ENCODE measurements around the gene FMO4.
"Not testable (repeated sequence)": the region's sequence is repeated elsewhere in the genome, so short reads cannot be mapped to it uniquely, and the experiment has no call there.

The FMO4 gene

DNA sequence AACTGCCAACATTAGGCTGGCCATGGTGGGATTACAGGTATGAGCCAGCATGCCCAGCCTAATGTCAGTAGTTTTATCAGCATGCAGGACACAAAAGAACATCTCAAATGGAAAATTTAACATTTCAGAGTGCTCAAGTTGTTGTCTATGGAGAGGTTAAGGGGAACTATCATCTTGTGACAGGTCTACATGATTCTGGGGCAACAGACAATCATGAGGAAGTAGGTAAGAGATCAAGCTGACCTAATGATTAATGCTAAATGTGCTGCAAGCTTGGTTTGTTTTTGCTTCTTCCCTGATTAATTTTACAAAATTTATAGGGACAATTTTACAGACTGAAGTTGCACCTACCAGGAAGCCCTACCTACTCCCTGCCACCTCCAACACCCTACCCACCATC lies 36.6 kb downstream of the FMO4 start:
- CTCF ChIA-PET = interaction anchor here (0.9 kb wide), 1 partner anchor 105 kb away, joined by 3 read pairs; no protein-coding TSS in a partner anchor
- Mint-ChIP-seq H3K36me3 (no peaks in the 10 kb centered on the region), H3K27me3 (no peaks in the 10 kb centered on the region), H3K9me3 (no peaks in the 10 kb centered on the region), H3K4me3 (no peak overlapping the region), H3K27ac (no peak overlapping the region), H3K4me1 (no peaks in the 10 kb centered on the region)
- no peak for DNase-seq

DNA sequence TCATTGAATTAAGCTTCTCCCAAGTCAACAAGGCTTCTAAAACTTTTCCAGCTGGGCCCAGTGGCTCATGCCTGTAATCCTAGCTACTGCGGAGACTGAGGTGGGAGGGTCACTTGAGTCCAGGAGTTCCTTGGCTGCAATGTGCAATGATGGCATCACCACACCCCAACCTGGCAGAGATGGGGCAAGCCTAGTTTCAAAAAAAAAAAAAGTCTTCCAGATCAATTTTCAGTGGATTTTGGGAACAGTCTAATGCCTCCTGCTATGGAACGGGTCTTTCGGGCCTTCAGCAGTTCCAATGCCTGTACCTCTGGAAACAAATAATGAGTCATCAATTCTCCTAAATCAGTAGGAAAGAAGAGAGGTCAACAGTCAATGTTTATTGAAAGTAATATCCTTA lies 38.0 kb downstream of the FMO4 start:
- Mint-ChIP-seq H3K9me3 (no peaks in the 10 kb centered on the region), H3K4me3 (no peak overlapping the region), H3K27ac (no peak overlapping the region), H3K4me1 (no peaks in the 10 kb centered on the region), H3K36me3 (no peaks in the 10 kb centered on the region), H3K27me3 (no peaks in the 10 kb centered on the region)
- CTCF ChIA-PET = no interaction called here
- no peak for DNase-seq

DNA sequence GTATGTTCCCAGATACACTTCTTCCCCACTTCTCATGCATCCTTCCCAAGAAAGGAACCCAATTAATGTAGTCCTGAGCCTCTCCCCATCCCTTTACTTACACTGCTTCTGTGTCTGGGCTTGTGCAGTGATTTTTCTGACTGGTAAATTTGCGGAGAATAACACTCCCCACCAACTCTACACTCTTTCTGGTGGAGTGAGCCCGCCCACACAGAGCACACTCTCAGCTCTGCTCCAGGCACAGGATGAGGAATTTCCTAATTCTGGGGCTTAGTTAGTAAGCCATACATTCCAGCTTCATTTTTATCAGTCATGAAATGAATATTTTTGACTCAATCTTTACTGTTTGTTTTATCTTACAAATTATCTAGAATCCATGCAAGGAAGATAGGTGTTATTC lies 38.6 kb downstream of the FMO4 start:
- CTCF ChIA-PET = no interaction called here
- Mint-ChIP-seq H3K4me3 (no peak overlapping the region), H3K36me3 (no peaks in the 10 kb centered on the region), H3K27ac (no peak overlapping the region), H3K27me3 (no peaks in the 10 kb centered on the region), H3K4me1 (no peaks in the 10 kb centered on the region), H3K9me3 (no peaks in the 10 kb centered on the region)
- no peak for DNase-seq

DNA sequence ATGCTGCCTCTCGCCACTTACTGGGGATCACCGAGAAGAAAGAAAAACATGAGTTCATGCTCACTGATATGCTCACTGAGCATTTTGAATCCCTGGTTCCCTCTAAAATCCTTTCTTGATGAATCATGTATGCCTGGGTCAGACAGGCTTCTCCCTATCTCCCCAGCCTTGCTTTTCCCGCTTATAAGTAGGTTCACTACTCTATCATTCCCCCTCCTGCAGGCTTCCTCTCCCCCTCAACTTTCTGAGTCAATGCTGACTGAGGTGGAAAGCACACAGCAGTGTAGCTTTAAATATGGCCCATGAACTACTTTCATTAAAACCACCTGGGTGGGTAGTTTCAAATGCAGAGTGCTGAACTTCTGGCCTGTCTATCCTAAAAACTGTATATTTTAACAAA lies 41.7 kb downstream of the FMO4 start:
- H3K4me1 Mint-ChIP-seq = no peaks in the 10 kb centered on the region
- no peaks in the 10 kb centered on the region for H3K36me3 Mint-ChIP-seq
- no peak overlapping the region for H3K4me3 Mint-ChIP-seq
- no peaks in the 10 kb centered on the region for H3K27me3 Mint-ChIP-seq
- CTCF ChIA-PET = no interaction called here
- H3K27ac Mint-ChIP-seq = no peak overlapping the region
- DNase-seq = no peak
- no peaks in the 10 kb centered on the region for H3K9me3 Mint-ChIP-seq

DNA sequence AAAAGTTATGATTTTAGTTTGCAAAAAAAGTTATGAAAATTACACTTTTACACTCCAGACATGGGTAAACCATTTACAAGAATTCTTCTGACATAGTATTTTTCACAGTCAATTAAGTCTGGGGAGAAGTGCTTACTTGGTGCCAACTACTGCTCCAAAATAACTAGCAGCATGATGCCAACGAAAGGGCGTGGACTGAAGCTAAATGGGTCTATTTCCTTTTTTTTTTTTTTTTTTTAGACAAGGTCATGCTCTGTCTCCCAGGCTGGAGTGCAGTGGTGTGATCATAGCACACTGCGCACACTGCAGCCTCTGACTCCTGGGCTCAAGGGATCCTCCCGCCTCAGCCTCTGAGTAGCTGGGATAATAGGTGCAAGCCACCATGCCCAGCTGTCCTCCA lies 43.2 kb downstream of the FMO4 start:
- H3K4me3 Mint-ChIP-seq = no peak overlapping the region
- no peak overlapping the region for H3K27ac Mint-ChIP-seq
- H3K9me3 Mint-ChIP-seq = no peaks in the 10 kb centered on the region
- H3K36me3 Mint-ChIP-seq = no peaks in the 10 kb centered on the region
- H3K27me3 Mint-ChIP-seq = no peaks in the 10 kb centered on the region
- DNase-seq = no peak
- H3K4me1 Mint-ChIP-seq = no peaks in the 10 kb centered on the region
- CTCF ChIA-PET = no interaction called here

DNA sequence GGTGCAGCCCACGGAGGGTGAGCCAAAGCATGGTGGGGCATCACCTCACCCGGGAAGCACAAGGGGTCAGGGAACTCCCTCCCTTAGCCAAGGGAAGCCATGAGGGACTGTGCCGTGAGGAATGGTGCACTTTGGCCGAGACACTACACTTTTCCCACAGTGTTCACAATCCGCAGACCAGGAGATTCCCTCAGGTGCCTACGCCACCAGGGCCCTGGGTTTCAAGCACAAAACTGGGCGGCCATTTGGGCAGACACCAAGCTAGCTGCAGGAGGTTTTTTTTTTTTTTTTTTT lies 45.3 kb downstream of the FMO4 start:
- H3K9me3 Mint-ChIP-seq, H3K4me1 Mint-ChIP-seq, H3K36me3 Mint-ChIP-seq, CTCF ChIA-PET, H3K4me3 Mint-ChIP-seq, DNase-seq, H3K27ac Mint-ChIP-seq, H3K27me3 Mint-ChIP-seq: not testable (repeated sequence)

DNA sequence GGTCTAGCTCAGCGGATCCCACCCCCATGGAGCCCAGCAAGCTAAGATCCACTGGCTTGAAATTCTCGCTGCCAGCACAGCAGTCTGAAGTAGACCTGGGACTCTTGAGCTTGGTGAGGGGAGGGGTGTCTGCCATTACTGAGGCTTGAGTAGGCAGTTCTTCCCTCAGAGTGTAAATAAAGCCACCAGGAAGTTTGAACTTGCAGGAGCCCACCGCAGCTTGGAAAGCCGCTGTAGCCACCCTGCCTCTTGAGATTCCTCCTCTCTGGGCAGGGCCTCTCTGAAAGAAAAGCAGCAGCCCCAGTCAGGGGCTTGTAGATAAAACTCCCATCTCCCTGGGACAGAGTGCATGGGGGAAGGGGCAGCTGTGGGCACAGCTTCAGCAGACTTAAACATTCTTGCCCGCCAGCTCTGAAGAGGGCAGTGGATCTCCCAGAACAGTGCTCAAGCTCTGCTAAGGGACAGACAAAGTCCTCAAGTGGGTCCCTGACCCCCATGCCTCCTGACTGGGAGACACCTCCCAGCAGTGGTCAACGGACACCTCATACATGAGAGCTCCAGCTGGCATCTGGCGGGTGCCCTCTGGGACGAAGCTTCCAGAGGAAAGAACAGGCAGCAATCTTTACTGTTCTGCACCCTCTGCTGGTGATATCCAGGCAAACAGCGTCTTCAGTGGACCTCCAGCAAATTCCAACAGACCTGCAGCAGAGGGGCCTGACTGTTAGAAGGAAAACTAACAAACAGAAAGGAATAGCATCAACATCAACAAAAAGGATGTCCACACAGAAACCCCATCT lies 45.9 kb downstream of the FMO4 start:
- H3K4me3 Mint-ChIP-seq, H3K9me3 Mint-ChIP-seq, H3K4me1 Mint-ChIP-seq, DNase-seq, H3K27ac Mint-ChIP-seq, CTCF ChIA-PET, H3K36me3 Mint-ChIP-seq, H3K27me3 Mint-ChIP-seq: not testable (repeated sequence)

DNA sequence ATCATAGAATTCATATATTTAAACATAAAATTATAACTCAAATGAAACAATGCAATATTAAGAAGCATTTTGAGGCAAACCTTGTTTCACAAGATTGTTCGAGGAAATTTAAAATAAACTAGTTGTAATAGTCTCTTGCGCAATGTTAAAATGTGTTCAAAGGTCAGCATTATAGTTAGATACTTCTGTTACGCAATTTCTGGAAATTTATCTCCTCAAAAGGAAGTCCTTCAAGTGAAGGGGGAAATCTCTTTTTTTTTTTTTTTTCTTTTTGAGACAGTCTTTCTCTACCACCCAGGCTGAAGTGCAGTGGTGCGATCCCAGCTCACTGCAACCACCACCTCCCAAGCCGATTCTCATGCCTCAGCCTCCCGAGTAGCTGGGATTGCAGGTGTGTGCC lies 52.1 kb downstream of the FMO4 start:
- CTCF ChIA-PET = no interaction called here
- Mint-ChIP-seq H3K9me3 (peaks cover 3% of the 10 kb centered on the region), H3K27ac (no peak overlapping the region), H3K4me3 (no peak overlapping the region), H3K27me3 (peaks cover 8% of the 10 kb centered on the region), H3K36me3 (no peaks in the 10 kb centered on the region), H3K4me1 (no peaks in the 10 kb centered on the region)
- no peak for DNase-seq

DNA sequence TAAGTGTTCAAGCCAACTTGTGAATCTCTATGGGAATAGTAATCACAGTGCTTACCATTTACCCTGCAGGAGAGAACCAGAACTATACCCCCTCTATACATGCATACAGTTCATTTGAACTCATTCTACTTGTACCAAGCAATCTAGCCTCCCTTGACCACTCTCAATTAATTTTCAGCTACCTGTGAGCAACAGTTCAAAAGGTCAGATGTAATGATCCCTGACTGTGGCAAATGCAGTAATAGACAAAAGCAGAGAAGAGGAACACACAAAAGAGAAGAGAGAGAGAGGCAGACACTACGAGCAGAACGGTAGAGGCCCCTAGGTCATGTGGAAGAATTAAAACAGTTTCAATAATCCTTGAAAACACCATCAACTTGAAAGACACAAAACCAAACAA lies 52.8 kb downstream of the FMO4 start:
- H3K27ac Mint-ChIP-seq = no peak overlapping the region
- H3K27me3 Mint-ChIP-seq = peaks cover 8% of the 10 kb centered on the region
- no peak overlapping the region for H3K4me3 Mint-ChIP-seq
- DNase-seq = no peak
- peaks cover 3% of the 10 kb centered on the region for H3K9me3 Mint-ChIP-seq
- no peaks in the 10 kb centered on the region for H3K36me3 Mint-ChIP-seq
- CTCF ChIA-PET = no interaction called here
- H3K4me1 Mint-ChIP-seq = no peaks in the 10 kb centered on the region

DNA sequence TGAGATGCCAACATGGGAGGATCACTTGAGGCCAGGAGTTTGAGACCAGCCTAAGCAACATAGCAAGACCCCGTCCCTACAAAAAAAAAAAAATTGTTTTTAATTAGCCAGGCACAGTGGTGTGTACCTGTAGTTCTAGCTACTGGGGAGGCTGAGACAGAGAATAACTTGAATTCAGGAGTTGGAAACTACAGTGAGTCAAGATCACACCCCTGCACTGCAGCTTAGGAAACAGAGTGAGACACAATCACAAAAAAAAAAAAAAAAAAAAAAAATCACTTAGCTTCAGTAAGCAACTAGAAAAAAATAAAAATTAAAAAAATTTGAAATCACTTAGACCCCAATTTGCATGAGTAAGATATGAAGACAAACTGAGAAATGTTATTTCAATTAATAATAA lies 53.5 kb downstream of the FMO4 start:
- H3K27ac Mint-ChIP-seq = no peak overlapping the region
- no peak overlapping the region for H3K4me3 Mint-ChIP-seq
- peaks cover 3% of the 10 kb centered on the region for H3K9me3 Mint-ChIP-seq
- no peak for DNase-seq
- H3K4me1 Mint-ChIP-seq = no peaks in the 10 kb centered on the region
- no peaks in the 10 kb centered on the region for H3K36me3 Mint-ChIP-seq
- H3K27me3 Mint-ChIP-seq = peaks cover 8% of the 10 kb centered on the region
- CTCF ChIA-PET = no interaction called here

DNA sequence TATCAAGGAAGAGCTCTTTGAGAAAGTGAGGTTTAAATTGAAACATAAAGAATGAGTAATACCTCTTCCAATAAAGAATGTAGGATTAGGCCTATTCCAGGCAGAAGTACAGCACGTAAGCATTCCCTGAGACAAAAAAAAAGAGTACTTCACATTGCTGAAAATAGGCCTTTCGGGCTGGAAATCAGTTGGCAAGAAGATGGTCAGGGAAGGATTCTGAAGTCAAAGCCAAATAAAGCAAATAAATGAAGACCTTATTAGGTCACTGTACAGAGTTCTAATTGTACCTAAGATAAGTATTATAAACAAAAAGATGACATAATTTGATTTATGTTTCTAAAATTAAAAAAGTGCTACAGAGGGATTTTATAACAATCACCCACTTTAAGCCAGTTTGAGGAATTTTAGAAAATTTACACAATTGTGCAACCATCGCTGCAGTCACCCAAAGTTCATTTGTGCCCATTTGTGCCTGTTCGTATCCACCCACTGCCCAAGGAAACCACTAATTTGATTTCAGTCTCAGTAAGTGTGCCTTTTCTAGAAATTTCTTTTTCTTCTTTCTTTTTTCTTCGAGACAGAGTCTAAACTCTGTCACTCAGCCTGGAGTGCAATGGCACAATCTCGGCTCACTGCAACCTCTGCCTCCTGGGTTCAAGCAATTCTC lies 58.6 kb downstream of the FMO4 start:
- no peak for DNase-seq
- no peaks in the 10 kb centered on the region for H3K27me3 Mint-ChIP-seq
- no peak overlapping the region for H3K27ac Mint-ChIP-seq
- no peak overlapping the region for H3K4me3 Mint-ChIP-seq
- CTCF ChIA-PET = no interaction called here
- H3K4me1 Mint-ChIP-seq = no peaks in the 10 kb centered on the region
- peaks cover 2% of the 10 kb centered on the region for H3K9me3 Mint-ChIP-seq
- H3K36me3 Mint-ChIP-seq = no peaks in the 10 kb centered on the region

DNA sequence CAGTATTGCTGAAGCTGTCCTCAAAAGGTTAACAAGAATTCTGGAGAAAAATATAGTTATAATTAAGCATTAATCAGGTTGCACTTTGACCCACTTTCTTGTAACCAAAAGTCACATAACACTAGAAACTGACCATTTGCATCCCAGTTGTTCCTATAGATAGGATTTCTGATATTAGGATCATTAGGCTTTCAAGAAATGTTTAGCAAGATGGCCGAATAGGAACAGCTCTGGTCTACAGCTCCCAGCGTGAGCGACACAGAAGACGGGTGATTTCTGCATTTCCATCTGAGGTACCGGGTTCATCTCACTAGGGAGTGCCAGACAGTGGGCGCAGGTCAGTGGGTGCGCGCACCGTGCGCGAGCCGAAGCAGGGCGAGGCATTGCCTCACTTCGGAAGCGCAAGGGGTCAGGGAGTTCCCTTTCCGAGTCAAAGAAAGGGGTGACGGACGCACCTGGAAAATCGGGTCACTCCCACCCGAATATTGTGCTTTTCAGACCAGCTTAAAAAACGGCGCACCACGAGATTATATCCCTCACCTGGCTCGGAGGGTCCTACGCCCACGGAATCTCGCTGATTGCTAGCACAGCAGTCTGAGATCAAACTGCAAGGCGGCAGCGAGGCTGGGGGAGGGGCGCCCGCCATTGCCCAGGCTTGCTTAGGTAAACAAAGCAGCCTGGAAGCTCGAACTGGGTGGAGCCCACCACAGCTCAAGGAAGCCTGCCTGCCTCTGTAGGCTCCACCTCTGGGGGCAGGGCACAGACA lies 59.6 kb downstream of the FMO4 start:
- H3K36me3 Mint-ChIP-seq = not testable (repeated sequence)

DNA sequence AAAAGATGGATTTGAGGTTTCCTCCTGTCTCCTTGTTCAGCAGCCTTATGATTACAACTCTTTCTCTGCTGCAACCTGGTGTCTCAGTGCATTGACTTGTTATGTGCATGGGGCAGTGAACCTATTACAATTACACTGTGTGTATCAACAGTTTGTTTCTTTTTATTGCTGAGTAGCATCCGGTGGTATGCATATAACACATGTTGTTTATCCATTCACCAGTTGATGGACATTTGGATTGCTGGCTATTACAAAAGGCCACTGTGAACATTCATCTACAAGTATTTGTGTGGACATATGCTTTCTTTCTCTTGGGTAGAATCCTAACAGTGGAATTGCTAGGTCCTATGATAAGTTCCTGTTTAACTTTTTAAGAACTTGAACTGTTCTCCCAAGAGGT lies 65.9 kb downstream of the FMO4 start:
- H3K4me3 Mint-ChIP-seq = no peak overlapping the region
- H3K27ac Mint-ChIP-seq = no peak overlapping the region
- no peaks in the 10 kb centered on the region for H3K4me1 Mint-ChIP-seq
- H3K36me3 Mint-ChIP-seq = no peaks in the 10 kb centered on the region
- peaks cover 5% of the 10 kb centered on the region for H3K27me3 Mint-ChIP-seq
- H3K9me3 Mint-ChIP-seq = peaks cover 4% of the 10 kb centered on the region
- no peak for DNase-seq
- CTCF ChIA-PET = no interaction called here

More for the DNA sequence above, 59.6 kb downstream of the FMO4 start:
- H3K27me3 Mint-ChIP-seq, H3K4me1 Mint-ChIP-seq, DNase-seq, H3K27ac Mint-ChIP-seq, H3K4me3 Mint-ChIP-seq, H3K9me3 Mint-ChIP-seq, CTCF ChIA-PET: not testable (repeated sequence)

DNA sequence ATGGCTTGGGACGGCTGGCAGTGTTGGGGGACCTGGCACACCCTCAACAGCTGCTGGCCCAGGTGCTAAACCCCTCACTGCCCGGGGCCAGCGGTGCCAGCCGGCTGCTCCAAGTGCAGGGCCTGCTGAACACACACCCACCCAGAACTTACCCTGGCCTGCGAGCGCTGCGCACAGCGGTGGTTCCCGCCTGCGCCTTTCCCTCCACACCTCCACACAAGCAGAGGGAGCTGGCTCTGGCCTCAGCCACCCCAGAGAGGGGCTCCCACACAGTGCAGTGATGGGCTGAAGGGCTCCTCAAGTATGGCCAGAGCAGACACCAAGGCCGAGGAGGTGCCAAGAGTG lies 67.9 kb downstream of the FMO4 start:
- CTCF ChIA-PET = no interaction called here
- DNase-seq = no peak
- Mint-ChIP-seq H3K27ac (no peak overlapping the region), H3K36me3 (no peaks in the 10 kb centered on the region), H3K4me1 (no peaks in the 10 kb centered on the region), H3K27me3 (peaks cover 9% of the 10 kb centered on the region), H3K9me3 (peaks cover 4% of the 10 kb centered on the region), H3K4me3 (no peak overlapping the region)

DNA sequence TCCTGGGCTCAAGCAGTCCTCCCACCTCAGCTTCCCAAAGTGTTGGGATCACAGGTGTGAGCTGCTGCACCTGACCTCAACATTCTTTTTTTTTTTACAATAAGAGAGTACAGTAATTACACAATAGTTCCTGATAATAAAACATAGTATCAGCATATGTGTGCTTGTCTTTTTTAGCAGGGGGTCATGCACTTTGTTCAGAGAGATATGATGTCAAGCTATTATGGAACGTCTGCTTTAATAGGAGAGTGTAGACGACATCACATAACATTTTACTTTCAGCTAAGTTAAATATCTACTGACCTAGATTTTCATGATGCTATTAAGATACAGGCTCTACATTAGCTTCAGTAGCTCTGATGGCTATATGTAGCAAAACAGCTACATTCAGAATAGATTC lies 70.5 kb downstream of the FMO4 start:
- no peaks in the 10 kb centered on the region for H3K36me3 Mint-ChIP-seq
- no peaks in the 10 kb centered on the region for H3K4me1 Mint-ChIP-seq
- no peak overlapping the region for H3K4me3 Mint-ChIP-seq

More for the DNA sequence above, 70.5 kb downstream of the FMO4 start:
- CTCF ChIA-PET = no interaction called here
- no peak for DNase-seq
- Mint-ChIP-seq H3K27me3 (peaks cover 9% of the 10 kb centered on the region), H3K9me3 (peaks cover 4% of the 10 kb centered on the region), H3K27ac (no peak overlapping the region)
